Inflammatory macrophage (primary cell): ENCODE results near the gene ECI1.
"Not testable (repeated sequence)": the region's sequence is repeated elsewhere in the genome, so short reads cannot be mapped to it uniquely, and the experiment has no call there.

Experiments
- DNase-seq, 2 donors: peaks; one replicate each; pipeline ENCODE4 v3.0.0-alpha.2; 2020 to 2022

The ECI1 gene

GRCh38 chr16:2252806-2253148, 1.4 kb upstream of the ECI1 start:
- no peak for DNase-seq

- DNase-seq, result peak; percentile 26 to 34
These were observed 613 bp downstream of the ECI1 start for GRCh38 chr16:2250652-2251295.

GRCh38 chr16:2246301-2246885, 5.0 kb downstream of the ECI1 start:
- no peak for DNase-seq

- DNase-seq, result no peak
These were observed 6.2 kb downstream of the ECI1 start for GRCh38 chr16:2244926-2245795.

- no peak for DNase-seq
These were observed 7.1 kb downstream of the ECI1 start for GRCh38 chr16:2244301-2244700.

GRCh38 chr16:2243781-2244180, 7.6 kb downstream of the ECI1 start:
- no peak for DNase-seq

- no peak for DNase-seq
These were observed 8.3 kb downstream of the ECI1 start for GRCh38 chr16:2243031-2243528.

- peak in 1 of 2 donors; percentile 36 for DNase-seq
These were observed 8.8 kb downstream of the ECI1 start for GRCh38 chr16:2242598-2242997.

- not testable (repeated sequence) for DNase-seq
These were observed 11.1 kb downstream of the ECI1 start for GRCh38 chr16:2240331-2240730.

GRCh38 chr16:2238838-2239675, 12.3 kb downstream of the ECI1 start:
- DNase-seq, result no peak

- DNase-seq, result no peak
These were observed 13.1 kb downstream of the ECI1 start for GRCh38 chr16:2238150-2238837.

GRCh38 chr16:2237493-2238149, 13.8 kb downstream of the ECI1 start:
- no peak for DNase-seq

GRCh38 chr16:2237102-2237482, 14.3 kb downstream of the ECI1 start:
- no peak for DNase-seq

- DNase-seq, result peak in 1 of 2 donors; percentile 6
These were observed 14.9 kb downstream of the ECI1 start, which contains the start of gene DNASE1L2 for GRCh38 chr16:2236337-2237101. Gene DNASE1L2, plus strand, starts transcription at chr16:2236444. Its CDS starts 373 bp downstream, at chr16:2236817.

- DNase-seq, result no peak
These were observed 15.6 kb downstream of the ECI1 start for GRCh38 chr16:2235695-2236336.

GRCh38 chr16:2235234-2235651, 16.1 kb downstream of the ECI1 start:
- no peak for DNase-seq

- DNase-seq, result no peak
These were observed 16.6 kb downstream of the ECI1 start for GRCh38 chr16:2234813-2235170.

GRCh38 chr16:2233872-2234812, 17.2 kb downstream of the ECI1 start:
- DNase-seq, result no peak
